Activated CD8-positive, alpha-beta T cell treated with anti-CD3 and anti-CD28 coated beads for 36 hours (primary cell): Measurements from ENCODE around the gene BTN3A1. TPM values are rescaled to one million over a fixed set of nuclear protein-coding genes. Genes with fewer than 3 reads are reported as not detected.
"Not testable (repeated sequence)": the region's sequence is repeated elsewhere in the genome, so short reads cannot be mapped to it uniquely, and the experiment has no call there.

Experiments
- ATAC-seq: fragments of 200-7000 bp; cut with Tn5 transposase; one replicate; pipeline ENCODE4 v1.10.0; 2021; ENCODE audit warnings: mild to moderate bottlenecking, moderate library complexity
- CTCF ChIA-PET: fragments of 350-600 bp; sonication (Branson Sonifier 250); formaldehyde crosslinking; loops from one replicate; lab custom pipeline; 2021; ENCODE audit warnings: antibody characterized with exemption; lab: Charles Lee
- POLR2A ChIA-PET: fragments of 350-600 bp; sonication (Branson Sonifier 250); formaldehyde crosslinking; loops from one replicate; lab custom pipeline; 2021; ENCODE audit warnings: antibody characterized with exemption; lab: Charles Lee
- DNase-seq: peaks from one replicate; pipeline ENCODE4 v3.0.0-alpha.2; 2020
- H3K27ac Mint-ChIP-seq: one replicate; pipeline ENCODE4 v1.8.0; 2021; ENCODE audit warnings: mild to moderate bottlenecking, mixed read lengths
- H3K27me3 Mint-ChIP-seq: one replicate; pipeline ENCODE4 v1.8.0; 2021; ENCODE audit warnings: mixed read lengths
- H3K36me3 Mint-ChIP-seq: one replicate; pipeline ENCODE4 v1.8.0; 2021; ENCODE audit warnings: low read depth, mixed read lengths
- H3K4me1 Mint-ChIP-seq: one replicate; pipeline ENCODE4 v1.8.0; 2021; ENCODE audit warnings: low read depth, mixed read lengths
- H3K4me3 Mint-ChIP-seq: one replicate; pipeline ENCODE4 v1.8.0; 2021; ENCODE audit warnings: mild to moderate bottlenecking, moderate library complexity, mixed read lengths
- H3K9me3 Mint-ChIP-seq: one replicate; pipeline ENCODE4 v1.8.0; 2021; ENCODE audit warnings: mixed read lengths
- CTCF ChIP-seq: fragments of 200-600 bp; IDR thresholded peaks from one replicate; pipeline ENCODE4 v1.8.0; 2022; ENCODE audit warnings: antibody characterized with exemption, mild to moderate bottlenecking
- intact Hi-C: fragments of 100-400 bp; cut with micrococcal nuclease; formaldehyde crosslinking; loops from one replicate; pipeline ENCODE4 v1.10.0; 2022
- total RNA-seq, 2 experiments: library from RNA; stranded (reverse); gene quantifications; one replicate each; pipeline ENCODE4 v1.2.3, GENCODE V29; 2021

BTN3A1 gene
- total RNA-seq, result 10 to 100 TPM; 32.7 to 34.0 TPM

- Mint-ChIP-seq H3K4me3 (peak within 1 kb of the TSS; percentile 93), H3K4me1 (peaks cover 44% of the 10 kb centered on the region), H3K9me3 (no peaks in the 10 kb centered on the region), H3K27ac (peak within 1 kb of the TSS; percentile 96), H3K27me3 (no peaks in the 10 kb centered on the region), H3K36me3 (peaks cover 26% of the 10 kb centered on the region)
- ChIA-PET CTCF (no interaction called here), POLR2A (no interaction called here)
- intact Hi-C loops, result no loop called here
- DNase-seq (peak; percentile 83), ATAC-seq (peak; percentile 96)
- TF ChIP-seq CTCF, result no peak
Measured at GRCh38 chr6:26401987-26402658, at the start of gene BTN3A1. BTN3A1 (plus strand) TSS chr6:26402275; CDS start chr6:26405564, 3,289 bp downstream.

- no peak overlapping the region for H3K27ac Mint-ChIP-seq
- no peaks in the 10 kb centered on the region for H3K36me3 Mint-ChIP-seq
- ChIA-PET POLR2A (interaction anchor here (0.6 to 1.1 kb wide), 3 partner anchors 10 to 52 kb away, joined by 3 read pairs; no protein-coding TSS in a partner anchor), CTCF (no interaction called here)
- no peak overlapping the region for H3K4me3 Mint-ChIP-seq
- ATAC-seq (no peak), DNase-seq (no peak)
- H3K4me1 Mint-ChIP-seq, result no peaks in the 10 kb centered on the region
- H3K9me3 Mint-ChIP-seq, result no peaks in the 10 kb centered on the region
- intact Hi-C loops, result no loop called here
- no peaks in the 10 kb centered on the region for H3K27me3 Mint-ChIP-seq
- TF ChIP-seq CTCF, result no peak
Measured at GRCh38 chr6:26352315-26352714, 49.8 kb upstream of the BTN3A1 start.

- ChIA-PET CTCF (interaction anchor here (1.8 to 3.0 kb wide), 2 partner anchors 8 to 12 kb away, joined by 7 to 8 read pairs; no protein-coding TSS in a partner anchor), POLR2A (interaction anchor here (1.4 kb wide), 1 partner anchor 24 kb away, joined by 3 read pairs; no protein-coding TSS in a partner anchor)
- H3K36me3 Mint-ChIP-seq, result no peaks in the 10 kb centered on the region
- DNase-seq (no peak), ATAC-seq (no peak)
- no peak for TF ChIP-seq CTCF
- H3K27ac Mint-ChIP-seq, result no peak overlapping the region
- intact Hi-C loops, result no loop called here
- H3K27me3 Mint-ChIP-seq, result no peaks in the 10 kb centered on the region
- H3K4me3 Mint-ChIP-seq, result no peak overlapping the region
- peaks cover 3% of the 10 kb centered on the region for H3K4me1 Mint-ChIP-seq
- no peaks in the 10 kb centered on the region for H3K9me3 Mint-ChIP-seq
Measured at GRCh38 chr6:26354162-26354561, 47.9 kb upstream of the BTN3A1 start.

- no peaks in the 10 kb centered on the region for H3K9me3 Mint-ChIP-seq
- CTCF ChIA-PET, result interaction anchor here (1.8 to 3.0 kb wide), 2 partner anchors 9 to 14 kb away, joined by 7 to 8 read pairs; no protein-coding TSS in a partner anchor
- DNase-seq, result no peak
- no peaks in the 10 kb centered on the region for H3K27me3 Mint-ChIP-seq
- ATAC-seq, result no peak
- H3K27ac Mint-ChIP-seq, result no peak overlapping the region
- POLR2A ChIA-PET, result interaction anchor here (1.1 to 1.4 kb wide), 2 partner anchors 9 to 23 kb away, joined by 3 read pairs; no protein-coding TSS in a partner anchor
- H3K4me1 Mint-ChIP-seq, result peaks cover 7% of the 10 kb centered on the region
- no peaks in the 10 kb centered on the region for H3K36me3 Mint-ChIP-seq
- intact Hi-C loops, result no loop called here
- no peak for TF ChIP-seq CTCF
- no peak overlapping the region for H3K4me3 Mint-ChIP-seq
Measured at GRCh38 chr6:26355366-26355765, 46.7 kb upstream of the BTN3A1 start.

- POLR2A ChIA-PET, DNase-seq, ATAC-seq, H3K36me3 Mint-ChIP-seq, H3K27me3 Mint-ChIP-seq, intact Hi-C loops, H3K27ac Mint-ChIP-seq, H3K9me3 Mint-ChIP-seq, H3K4me3 Mint-ChIP-seq: not testable (repeated sequence)
- peaks cover 25% of the 10 kb centered on the region for H3K4me1 Mint-ChIP-seq
- CTCF ChIA-PET, result interaction anchor here (0.9 to 1.7 kb wide), 3 partner anchors 12 to 238 kb away, joined by 3 to 6 read pairs (median 4); no protein-coding TSS in a partner anchor
Measured at GRCh38 chr6:26357543-26357942, 44.5 kb upstream of the BTN3A1 start.
